GM15510 (cell line): ENCODE measurements around the gene GALNT8.

Experiments used
- POLR2A ChIP-seq: IDR thresholded peaks from 3 replicates; pipeline ENCODE4 v1.6.1; 2011; ENCODE audit warnings: borderline replicate concordance; ENCODE audit not compliant: insufficient read length; ENCODE audit errors: extremely low read depth

The GALNT8 gene

DNA sequence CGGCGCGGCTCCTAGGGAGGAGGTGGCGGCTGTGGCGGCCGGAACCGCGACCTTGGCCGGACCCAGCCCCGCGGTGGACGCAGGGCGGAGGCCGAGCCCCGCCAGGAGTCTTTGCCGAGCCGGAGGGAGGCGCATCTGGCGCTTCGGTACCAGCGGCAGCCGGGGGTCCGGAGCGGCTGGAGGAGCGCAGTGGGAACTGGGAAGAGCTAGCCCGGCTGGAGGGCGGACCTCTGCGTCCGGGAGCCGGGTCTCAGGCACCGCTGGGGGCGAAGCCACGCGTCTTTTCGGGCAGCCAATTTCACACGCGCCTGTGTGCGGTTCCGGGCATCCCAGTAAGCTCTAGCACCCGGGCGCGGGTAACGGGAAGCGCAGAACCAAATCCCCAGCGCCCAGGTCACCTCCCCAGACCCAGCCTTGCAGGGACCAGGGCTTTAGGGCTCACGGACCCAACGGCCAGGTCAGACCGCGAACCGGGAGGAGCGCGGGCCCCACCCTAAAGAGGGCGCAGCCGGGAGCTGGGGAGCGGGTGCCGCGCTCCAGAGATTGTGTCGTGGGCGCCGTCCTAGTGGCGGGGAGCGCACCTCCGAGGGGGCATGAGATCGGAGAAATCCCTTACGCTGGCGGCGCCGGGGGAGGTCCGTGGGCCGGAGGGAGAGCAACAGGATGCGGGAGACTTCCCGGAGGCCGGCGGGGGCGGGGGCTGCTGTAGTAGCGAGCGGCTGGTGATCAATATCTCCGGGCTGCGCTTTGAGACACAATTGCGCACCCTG lies 89.4 kb downstream of the GALNT8 start:
- TF ChIP-seq POLR2A: no peak

DNA sequence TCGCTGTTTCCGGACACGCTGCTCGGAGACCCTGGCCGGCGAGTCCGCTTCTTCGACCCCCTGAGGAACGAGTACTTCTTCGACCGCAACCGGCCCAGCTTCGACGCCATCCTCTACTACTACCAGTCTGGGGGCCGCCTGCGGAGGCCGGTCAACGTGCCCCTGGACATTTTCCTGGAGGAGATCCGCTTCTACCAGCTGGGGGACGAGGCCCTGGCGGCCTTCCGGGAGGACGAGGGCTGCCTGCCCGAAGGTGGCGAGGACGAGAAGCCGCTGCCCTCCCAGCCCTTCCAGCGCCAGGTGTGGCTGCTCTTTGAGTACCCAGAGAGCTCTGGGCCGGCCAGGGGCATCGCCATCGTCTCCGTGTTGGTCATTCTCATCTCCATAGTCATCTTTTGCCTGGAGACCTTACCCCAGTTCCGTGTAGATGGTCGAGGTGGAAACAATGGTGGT lies 90.0 kb downstream of the GALNT8 start:
- no peak for TF ChIP-seq POLR2A

DNA sequence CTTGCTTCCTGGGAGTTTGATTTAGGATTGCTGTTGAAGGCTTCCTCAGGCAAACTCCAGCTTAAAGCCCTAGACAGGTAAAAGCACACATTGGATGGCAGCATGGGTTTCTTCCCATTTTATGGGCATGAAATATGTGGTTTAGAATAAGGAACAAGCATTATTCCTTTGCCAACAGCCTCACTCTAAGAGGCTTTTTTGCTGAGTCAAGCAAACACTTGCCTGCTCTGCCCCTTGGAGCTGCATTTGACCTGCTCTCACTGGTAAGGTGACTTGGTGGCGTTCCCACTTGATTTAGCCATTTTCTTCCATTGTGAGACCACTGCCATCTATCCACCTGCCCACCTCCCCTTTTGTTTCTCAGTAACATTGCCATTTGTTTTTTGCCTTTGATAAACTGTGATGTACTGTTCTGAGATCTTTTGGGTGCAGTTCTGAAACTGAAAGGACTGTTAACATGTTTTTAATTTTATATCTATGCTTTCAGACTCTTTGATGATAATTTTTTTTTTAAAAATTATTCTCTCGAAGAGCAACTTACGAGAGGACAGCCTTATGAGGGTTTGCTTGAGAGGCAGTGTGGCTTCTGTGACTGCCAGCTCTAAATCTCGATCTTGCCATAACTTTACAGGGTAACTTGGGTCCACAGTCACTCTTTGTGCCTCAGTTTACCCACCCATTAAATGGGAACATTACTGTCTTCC lies 92.6 kb downstream of the GALNT8 start:
- TF ChIP-seq POLR2A: no peak

DNA sequence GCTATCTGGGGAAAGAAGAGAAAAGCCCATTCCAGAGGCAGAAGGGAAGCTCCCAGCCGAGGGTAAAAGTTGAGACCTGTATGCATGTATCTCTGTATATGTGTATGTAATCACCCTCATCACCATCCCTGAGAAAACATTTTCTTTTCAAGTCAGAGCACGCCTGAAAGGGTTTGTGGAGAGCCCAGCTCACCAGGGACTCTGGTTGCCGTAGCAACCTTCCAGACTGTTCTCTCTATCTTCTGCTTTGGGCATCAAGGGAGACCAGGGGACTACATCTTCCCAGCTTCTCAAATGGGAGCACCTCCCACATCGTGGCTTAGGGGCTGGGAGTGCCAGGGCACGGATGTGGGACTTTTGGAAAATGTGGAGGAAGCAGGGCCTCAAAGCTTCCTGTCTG lies 93.5 kb downstream of the GALNT8 start:
- TF ChIP-seq POLR2A: no peak

DNA sequence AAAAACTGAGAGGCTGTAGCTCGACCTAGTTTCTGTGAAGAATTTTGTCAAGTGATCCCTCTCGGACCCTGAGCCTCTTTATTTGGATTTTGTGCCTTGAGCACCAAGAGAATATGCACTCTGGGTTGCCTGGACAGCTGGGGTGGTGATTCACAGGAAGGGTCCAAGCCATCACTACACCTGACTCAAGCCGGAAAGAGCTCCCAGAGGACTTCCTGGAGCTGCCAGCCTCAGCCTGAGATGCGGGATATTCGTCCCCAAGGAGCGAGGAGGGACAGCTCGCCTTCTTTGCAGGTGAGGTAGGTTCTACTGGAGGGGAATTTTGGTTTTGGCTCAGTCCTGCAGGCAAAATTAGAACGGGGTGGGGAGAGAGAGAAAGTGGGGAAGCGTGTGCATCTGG lies 94.3 kb downstream of the GALNT8 start:
- TF ChIP-seq POLR2A: no peak

DNA sequence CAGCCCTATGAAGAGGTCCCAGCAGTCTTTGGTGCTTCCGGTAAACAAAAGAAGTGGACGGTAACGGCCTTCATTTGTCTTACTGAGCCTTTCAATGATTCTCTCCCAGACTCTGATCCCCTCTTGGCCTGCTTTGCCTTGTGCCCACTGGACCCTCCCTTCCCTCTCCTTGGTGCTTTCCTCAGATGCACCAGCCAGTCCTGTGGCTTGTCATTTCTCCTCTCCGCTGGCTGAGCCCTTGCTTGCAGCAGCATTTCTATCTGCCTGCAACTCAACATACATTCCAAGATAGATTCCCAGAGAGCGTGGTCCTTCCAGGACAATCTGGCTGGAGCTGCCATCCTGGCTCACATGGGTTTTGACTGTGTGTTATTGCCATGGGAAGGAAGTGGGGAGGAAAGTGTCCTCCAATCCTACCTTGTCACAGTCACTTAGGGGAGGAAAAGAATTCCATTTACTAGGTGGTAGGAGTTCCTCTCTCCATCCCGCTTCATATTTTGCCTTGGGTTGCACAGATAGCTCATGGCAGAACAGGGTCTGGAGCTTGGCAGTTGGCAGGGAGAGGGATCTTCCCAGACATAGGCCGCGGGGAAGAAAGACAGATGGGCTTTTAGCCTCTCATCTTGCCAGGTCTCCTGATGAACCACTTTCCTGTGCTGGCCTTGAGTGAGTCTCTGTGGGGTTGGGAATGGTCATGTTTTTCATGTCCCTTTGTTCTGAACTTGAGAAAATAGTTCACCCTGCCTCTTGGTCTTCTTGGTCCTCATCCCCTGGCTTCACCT lies 96.7 kb downstream of the GALNT8 start:
- no peak for TF ChIP-seq POLR2A

DNA sequence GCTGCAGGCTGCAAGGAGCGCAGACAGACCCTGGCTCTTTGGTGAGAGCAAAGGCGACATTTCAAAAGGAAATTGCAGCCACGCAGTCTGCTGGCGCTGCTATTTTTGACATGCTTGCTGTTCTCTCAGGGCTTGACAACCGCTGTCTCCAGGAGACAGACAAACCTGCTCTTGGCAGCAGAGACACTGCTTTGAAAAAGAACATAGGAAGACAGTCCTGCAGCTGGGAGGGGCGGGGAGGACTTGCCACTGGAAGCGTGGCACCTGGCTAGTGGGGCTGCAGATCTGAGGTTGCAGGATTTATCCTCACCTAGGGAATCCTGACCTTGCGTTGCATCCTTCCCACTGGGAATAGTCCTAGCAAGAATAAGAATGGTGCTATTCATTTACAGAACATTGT lies 97.7 kb downstream of the GALNT8 start:
- no peak for TF ChIP-seq POLR2A

DNA sequence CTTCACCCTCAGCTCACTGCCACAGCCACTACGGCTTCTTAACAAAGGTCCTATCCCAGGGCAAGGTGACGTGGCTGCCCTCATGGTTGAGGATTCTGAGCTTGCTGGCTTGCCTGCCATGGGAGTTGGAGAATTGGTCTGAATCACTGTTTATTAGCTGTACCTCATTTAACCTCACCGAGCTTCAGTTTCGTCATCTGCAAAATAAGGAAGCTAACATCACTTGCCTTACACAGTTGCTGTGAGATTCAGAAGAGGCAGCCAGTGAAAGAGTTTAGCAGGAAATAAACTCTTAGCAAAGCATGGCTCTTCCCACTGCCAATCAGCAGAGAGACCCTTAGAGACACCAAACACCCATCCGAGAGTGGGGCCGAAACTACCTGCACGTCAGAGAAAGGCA lies 99.5 kb downstream of the GALNT8 start:
- no peak for TF ChIP-seq POLR2A

DNA sequence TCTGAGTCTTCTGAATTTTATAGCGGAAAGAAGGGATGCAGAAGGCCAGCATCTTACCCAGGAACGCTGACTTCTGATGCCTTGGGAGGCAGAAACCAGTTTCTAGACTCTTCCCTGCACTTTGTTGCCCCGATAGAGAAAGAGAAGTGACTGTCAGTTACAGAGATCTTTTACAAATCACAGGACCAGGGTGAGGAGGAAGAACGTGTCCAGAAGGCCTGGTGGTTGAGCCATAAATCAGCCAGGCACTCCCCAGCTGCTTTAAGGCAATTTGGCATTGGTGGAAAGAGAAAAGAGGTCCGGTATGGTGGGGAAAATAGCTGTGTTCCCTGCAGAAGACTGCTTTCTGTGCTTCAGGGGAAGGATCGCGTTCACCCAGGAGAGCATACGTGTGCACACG lies 100.8 kb downstream of the GALNT8 start:
- TF ChIP-seq POLR2A: no peak
